Measurements from ENCODE around the gene PLEKHM3. TPM values are rescaled to one million over a fixed set of nuclear protein-coding genes. Genes with fewer than 3 reads are reported as not detected.

The PLEKHM3 gene
- total RNA-seq, 6 donors from 2014 or later, result 16.4 to 56.3 (median 28.6) TPM

GRCh38 chr2:207839575-207839974 is 185.8 kb downstream of the PLEKHM3 start:
- no peak for ATAC-seq (ENCODE audit: low FRiP score in 2 of 2)
- H3K9me3 ChIP-seq, result no peaks in the 10 kb centered on the region
- peaks cover 0 to 9% (median 6%) of the 10 kb centered on the region in 4 donors for H3K4me1 ChIP-seq
- H3K4me3 ChIP-seq, result no peak overlapping the region
- no peak overlapping the region for H3K27ac ChIP-seq
- H3K27me3 ChIP-seq, result no peaks in the 10 kb centered on the region
- TF ChIP-seq POLR2AphosphoS5 (IDR thresholded peaks at IDR 0.05) (no peak), CTCF (IDR thresholded peaks at IDR 0.05) (no peak), POLR2A (IDR thresholded peaks at IDR 0.05) (no peak), EP300 (IDR thresholded peaks at IDR 0.05) (no peak)
- no peak for DNase-seq
- no peaks in the 10 kb centered on the region for H3K36me3 ChIP-seq
- 100% methylated on average over 3 of the region's 3 CpGs for WGBS, 2 donors

GRCh38 chr2:207839028-207839427 is 186.3 kb downstream of the PLEKHM3 start:
- no peak for TF ChIP-seq POLR2AphosphoS5 (IDR thresholded peaks at IDR 0.05)
- no peak for TF ChIP-seq POLR2A (IDR thresholded peaks at IDR 0.05)
- Histone ChIP-seq H3K27ac (no peak overlapping the region), H3K4me3 (no peak overlapping the region), H3K27me3 (no peaks in the 10 kb centered on the region), H3K4me1 (peaks cover 0 to 9% (median 6%) of the 10 kb centered on the region in 4 donors), H3K36me3 (no peaks in the 10 kb centered on the region), H3K9me3 (no peaks in the 10 kb centered on the region)
- WGBS, 2 donors, result 90 to 100% methylated on average over 1 of the region's 1 CpG
- ATAC-seq (ENCODE audit: low FRiP score in 2 of 2) (no peak), DNase-seq (no peak)

GRCh38 chr2:207836521-207837133 is 188.7 kb downstream of the PLEKHM3 start:
- H3K27ac ChIP-seq, result no peak overlapping the region
- no peaks in the 10 kb centered on the region for H3K9me3 ChIP-seq
- no peak overlapping the region for H3K4me3 ChIP-seq
- no peaks in the 10 kb centered on the region for H3K36me3 ChIP-seq
- 59 to 69% methylated on average over 7 of the region's 7 CpGs for WGBS, 2 donors
- no peak for TF ChIP-seq EP300 (IDR thresholded peaks at IDR 0.05)
- ATAC-seq (ENCODE audit: low FRiP score in 2 of 2) (peak in 1 of 2 donors; percentile 21), DNase-seq (no peak)
- H3K4me1 ChIP-seq, result peaks cover 0 to 9% (median 6%) of the 10 kb centered on the region in 4 donors
- H3K27me3 ChIP-seq, result no peaks in the 10 kb centered on the region

- TF ChIP-seq EP300 (IDR thresholded peaks at IDR 0.05), result no peak
- TF ChIP-seq POLR2A (IDR thresholded peaks at IDR 0.05), result no peak
- no peak for TF ChIP-seq CTCF (IDR thresholded peaks at IDR 0.05)
- TF ChIP-seq POLR2AphosphoS5 (IDR thresholded peaks at IDR 0.05), result no peak
- no peaks in the 10 kb centered on the region for H3K27me3 ChIP-seq
- no peak overlapping the region for H3K27ac ChIP-seq
- H3K9me3 ChIP-seq, result no peaks in the 10 kb centered on the region
- H3K4me3 ChIP-seq, result no peak overlapping the region
- 89% methylated on average over 1 of the region's 1 CpG; no CpG with 5 or more reads in 1 of the 2 donors for WGBS, 2 donors
- DNase-seq (no peak), ATAC-seq (ENCODE audit: low FRiP score in 2 of 2) (no peak)
- H3K4me1 ChIP-seq, result peaks cover 0 to 9% (median 6%) of the 10 kb centered on the region in 4 donors
- H3K36me3 ChIP-seq, result no peaks in the 10 kb centered on the region
These were observed 189.5 kb downstream of the PLEKHM3 start for GRCh38 chr2:207835805-207836204.

GRCh38 chr2:207833251-207833751 is 192.0 kb downstream of the PLEKHM3 start:
- H3K4me3 ChIP-seq, result no peak overlapping the region
- peaks cover 0 to 1% (median 0%) of the 10 kb centered on the region in 4 donors for H3K36me3 ChIP-seq
- peaks cover 0 to 9% (median 6%) of the 10 kb centered on the region in 4 donors for H3K4me1 ChIP-seq
- H3K27me3 ChIP-seq, result no peaks in the 10 kb centered on the region
- ATAC-seq (ENCODE audit: low FRiP score in 2 of 2) (no peak), DNase-seq (no peak)
- TF ChIP-seq POLR2AphosphoS5 (IDR thresholded peaks at IDR 0.05), result no peak
- no peak for TF ChIP-seq EP300 (IDR thresholded peaks at IDR 0.05)
- TF ChIP-seq POLR2A (IDR thresholded peaks at IDR 0.05), result no peak
- TF ChIP-seq CTCF (IDR thresholded peaks at IDR 0.05), result no peak
- H3K9me3 ChIP-seq, result no peaks in the 10 kb centered on the region
- no peak overlapping the region for H3K27ac ChIP-seq
- WGBS, 2 donors, result 78 to 89% methylated on average over 3 of the region's 3 CpGs
